Keratinocyte (primary cell): Measurements from ENCODE around the gene BRPF3.

Experiments
- EZH2 ChIP-seq: IDR thresholded peaks from one replicate; pipeline ENCODE4 v1.6.1; 2012; ENCODE audit warnings: inconsistent platforms, mild to moderate bottlenecking, low read length, moderate library complexity
- TF ChIP-seq, protein P1 (sequence below), 3 experiments: IDR thresholded peaks in 1 of 3; conservative IDR thresholded peaks in 1 of 3; optimal IDR thresholded peaks in 1 of 3; 2 replicates in 2 of 3; 3 replicates in 1 of 3; pipeline versions ENCODE3 to v1.5.1; 2011; ENCODE audit warnings: low read length in 3 of 3, mild to moderate bottlenecking in 3 of 3, moderate library complexity in 2 of 3, control low read depth in 1 of 3, inconsistent platforms in 1 of 3; ENCODE audit not compliant: insufficient read depth in 2 of 3; ENCODE audit errors: extremely low read depth in 1 of 3

DNA sequence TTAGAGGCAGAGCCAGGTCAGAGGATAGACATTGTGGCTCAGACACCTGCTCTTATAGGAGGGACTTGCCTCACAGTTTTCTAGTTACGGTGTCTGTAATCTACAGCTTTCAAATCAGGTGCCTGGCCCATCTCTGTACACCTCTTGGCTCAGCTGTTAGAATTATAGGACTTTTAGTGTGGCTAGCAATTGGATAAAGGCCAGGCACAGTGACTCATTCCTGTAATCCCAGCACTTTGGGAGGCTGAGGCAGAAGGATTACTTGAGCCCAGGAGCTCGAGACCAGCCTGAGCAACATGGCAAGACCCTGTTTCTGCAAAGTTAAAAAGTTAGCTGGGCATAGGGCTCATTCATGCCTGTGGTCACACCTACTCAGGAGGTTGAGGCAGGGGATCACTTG, 20.0 kb downstream of the BRPF3 start:
- TF ChIP-seq, protein P1, sequence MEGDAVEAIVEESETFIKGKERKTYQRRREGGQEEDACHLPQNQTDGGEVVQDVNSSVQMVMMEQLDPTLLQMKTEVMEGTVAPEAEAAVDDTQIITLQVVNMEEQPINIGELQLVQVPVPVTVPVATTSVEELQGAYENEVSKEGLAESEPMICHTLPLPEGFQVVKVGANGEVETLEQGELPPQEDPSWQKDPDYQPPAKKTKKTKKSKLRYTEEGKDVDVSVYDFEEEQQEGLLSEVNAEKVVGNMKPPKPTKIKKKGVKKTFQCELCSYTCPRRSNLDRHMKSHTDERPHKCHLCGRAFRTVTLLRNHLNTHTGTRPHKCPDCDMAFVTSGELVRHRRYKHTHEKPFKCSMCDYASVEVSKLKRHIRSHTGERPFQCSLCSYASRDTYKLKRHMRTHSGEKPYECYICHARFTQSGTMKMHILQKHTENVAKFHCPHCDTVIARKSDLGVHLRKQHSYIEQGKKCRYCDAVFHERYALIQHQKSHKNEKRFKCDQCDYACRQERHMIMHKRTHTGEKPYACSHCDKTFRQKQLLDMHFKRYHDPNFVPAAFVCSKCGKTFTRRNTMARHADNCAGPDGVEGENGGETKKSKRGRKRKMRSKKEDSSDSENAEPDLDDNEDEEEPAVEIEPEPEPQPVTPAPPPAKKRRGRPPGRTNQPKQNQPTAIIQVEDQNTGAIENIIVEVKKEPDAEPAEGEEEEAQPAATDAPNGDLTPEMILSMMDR (optimal IDR thresholded peaks at IDR 0.05 in 1 of 3, IDR thresholded peaks at IDR 0.05 in 1 of 3, conservative IDR thresholded peaks at IDR 0.05 in 1 of 3; ENCODE audit: extremely low read depth in 1 of 3, insufficient read depth in 2 of 3, low read length in 3 of 3), result no peak
- no peak for TF ChIP-seq EZH2
